SH-SY5Y (cell line): ENCODE data around the gene PCDHGA1.

ENCODE experiments used
- GATA2 ChIP-seq: IDR thresholded peaks from 2 replicates; pipeline ENCODE4 v1.6.1; 2011; ENCODE audit warnings: mild to moderate bottlenecking, low read depth, low read length
- GATA3 ChIP-seq: IDR thresholded peaks from 2 replicates; pipeline ENCODE4 v1.6.1; 2011; ENCODE audit warnings: low read depth, mild to moderate bottlenecking, low read length, moderate library complexity

DNA sequence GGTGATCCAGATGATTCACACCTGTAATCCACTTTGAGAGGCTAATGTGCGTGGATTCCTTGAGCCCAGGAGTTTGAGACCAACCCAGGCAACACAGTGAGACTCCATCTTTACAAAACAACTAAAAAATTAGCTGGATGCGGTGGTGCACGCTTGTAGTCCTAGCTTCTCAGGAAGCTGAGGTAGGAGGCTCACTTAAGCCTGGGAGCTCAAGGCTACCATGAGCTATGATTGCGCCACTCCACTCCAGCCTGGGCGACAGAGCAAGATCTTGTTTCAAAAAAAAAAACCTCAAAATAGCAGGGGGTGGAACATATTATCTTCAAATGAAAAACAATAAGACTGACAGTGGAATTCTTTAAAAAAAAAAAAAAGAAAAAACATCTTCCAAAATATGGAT, 217.6 kb downstream of the PCDHGA1 start:
- TF ChIP-seq GATA2: no peak
- no peak for TF ChIP-seq GATA3
